Measurements from ENCODE around the gene TBX10. TPM values are rescaled to one million over a fixed set of nuclear protein-coding genes. Genes with fewer than 3 reads are reported as not detected.
"Not testable (repeated sequence)": the region's sequence is repeated elsewhere in the genome, so short reads cannot be mapped to it uniquely, and the experiment has no call there.

The TBX10 gene
- total and polyA plus RNA-seq, 2 experiments from 2014 or later = 1.2 TPM; not detected in 1

DNA sequence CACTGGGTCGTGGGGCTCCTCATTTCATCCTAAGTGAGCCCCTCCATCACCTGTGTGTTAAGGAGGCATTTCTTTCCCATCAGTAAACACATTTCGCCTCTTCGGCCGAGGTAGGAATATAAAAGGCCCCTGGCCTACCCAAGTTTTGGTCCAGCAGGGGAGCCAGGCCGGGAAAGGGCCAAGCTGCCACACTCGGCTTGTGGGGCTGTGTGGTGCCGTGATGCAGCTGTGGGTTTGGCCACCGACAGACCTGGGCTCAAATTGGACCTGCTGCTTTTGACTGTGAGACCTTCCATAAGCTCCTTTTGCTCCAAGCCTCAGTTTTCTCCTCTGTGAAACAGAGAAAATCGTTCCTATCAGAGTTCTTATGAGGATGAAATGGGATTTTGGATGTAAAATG, 32.1 kb downstream of the TBX10 start:
- Histone ChIP-seq H3K27ac (no peak overlapping the region), H3K9me3 (ENCODE audit: low read depth) (no peaks in the 10 kb centered on the region), H3K4me1 (ENCODE audit: low read depth) (peaks cover 11% of the 10 kb centered on the region), H3K4me3 (peak overlapping the region; percentile 95), H3K27me3 (no peaks in the 10 kb centered on the region), H3K36me3 (peaks cover 24% of the 10 kb centered on the region)
- no peak for DNase-seq (ENCODE audit: low read depth in 1 of 2, low spot score in 1 of 2)
- TF ChIP-seq, protein P1, sequence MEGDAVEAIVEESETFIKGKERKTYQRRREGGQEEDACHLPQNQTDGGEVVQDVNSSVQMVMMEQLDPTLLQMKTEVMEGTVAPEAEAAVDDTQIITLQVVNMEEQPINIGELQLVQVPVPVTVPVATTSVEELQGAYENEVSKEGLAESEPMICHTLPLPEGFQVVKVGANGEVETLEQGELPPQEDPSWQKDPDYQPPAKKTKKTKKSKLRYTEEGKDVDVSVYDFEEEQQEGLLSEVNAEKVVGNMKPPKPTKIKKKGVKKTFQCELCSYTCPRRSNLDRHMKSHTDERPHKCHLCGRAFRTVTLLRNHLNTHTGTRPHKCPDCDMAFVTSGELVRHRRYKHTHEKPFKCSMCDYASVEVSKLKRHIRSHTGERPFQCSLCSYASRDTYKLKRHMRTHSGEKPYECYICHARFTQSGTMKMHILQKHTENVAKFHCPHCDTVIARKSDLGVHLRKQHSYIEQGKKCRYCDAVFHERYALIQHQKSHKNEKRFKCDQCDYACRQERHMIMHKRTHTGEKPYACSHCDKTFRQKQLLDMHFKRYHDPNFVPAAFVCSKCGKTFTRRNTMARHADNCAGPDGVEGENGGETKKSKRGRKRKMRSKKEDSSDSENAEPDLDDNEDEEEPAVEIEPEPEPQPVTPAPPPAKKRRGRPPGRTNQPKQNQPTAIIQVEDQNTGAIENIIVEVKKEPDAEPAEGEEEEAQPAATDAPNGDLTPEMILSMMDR (IDR thresholded peaks at IDR 0.05; ENCODE audit: low read depth, low read length) = no peak

DNA sequence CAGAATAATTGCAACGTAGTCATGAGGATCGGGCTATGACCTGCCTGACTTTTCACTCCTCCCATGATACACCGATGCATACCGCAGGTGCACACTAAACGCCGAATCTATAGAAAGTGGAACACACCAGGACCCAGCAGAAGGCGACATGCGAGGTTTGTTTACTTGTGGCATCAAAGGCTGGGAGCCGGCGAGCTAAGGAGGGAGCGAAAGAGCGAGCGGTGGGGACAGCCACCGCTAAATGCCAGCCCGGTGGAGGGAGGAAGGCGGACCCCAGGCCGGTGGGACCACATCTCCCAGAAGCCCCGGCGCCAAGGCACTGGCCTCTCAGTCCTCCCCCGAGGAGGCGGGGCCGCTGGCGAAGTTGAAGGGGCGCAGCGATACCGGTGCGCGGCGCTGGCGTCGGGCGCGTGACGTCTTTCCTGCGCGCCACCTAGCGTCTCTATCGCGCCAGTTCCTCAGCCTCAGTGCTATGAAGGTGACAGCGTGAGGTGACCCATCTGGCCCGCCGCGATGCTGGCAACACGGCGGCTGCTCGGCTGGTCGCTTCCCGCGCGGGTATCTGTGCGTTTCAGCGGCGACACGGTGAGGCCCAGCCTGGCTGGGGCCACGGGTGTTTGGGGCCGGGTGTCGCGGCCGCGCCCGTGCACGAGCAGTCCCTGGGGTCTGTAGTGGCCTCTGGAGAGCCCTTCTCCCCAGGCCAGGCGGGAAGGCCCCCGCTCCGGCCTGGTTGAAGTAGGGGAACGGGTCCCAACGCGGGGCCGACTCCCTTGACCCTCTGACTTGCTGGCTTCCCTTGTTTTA, 32.9 kb downstream of the TBX10 start, which contains the start of gene NDUFV1:
Gene NDUFV1, plus strand, starts transcription at position 445 of the 804 bp plus-strand sequence. Its CDS starts 69 bp downstream, at position 514.
- peak; percentile 95 to 99 for DNase-seq (ENCODE audit: low read depth in 1 of 2, low spot score in 1 of 2)
- Histone ChIP-seq H3K9me3 (ENCODE audit: low read depth) (no peaks in the 10 kb centered on the region), H3K27ac (peak within 1 kb of the TSS; percentile 13), H3K4me3 (peak within 1 kb of the TSS; percentile 95), H3K36me3 (peaks cover 24% of the 10 kb centered on the region), H3K4me1 (ENCODE audit: low read depth) (peaks cover 11% of the 10 kb centered on the region), H3K27me3 (no peaks in the 10 kb centered on the region)
- TF ChIP-seq, protein P1 (IDR thresholded peaks at IDR 0.05; ENCODE audit: low read depth, low read length) = peak; percentile 49

DNA sequence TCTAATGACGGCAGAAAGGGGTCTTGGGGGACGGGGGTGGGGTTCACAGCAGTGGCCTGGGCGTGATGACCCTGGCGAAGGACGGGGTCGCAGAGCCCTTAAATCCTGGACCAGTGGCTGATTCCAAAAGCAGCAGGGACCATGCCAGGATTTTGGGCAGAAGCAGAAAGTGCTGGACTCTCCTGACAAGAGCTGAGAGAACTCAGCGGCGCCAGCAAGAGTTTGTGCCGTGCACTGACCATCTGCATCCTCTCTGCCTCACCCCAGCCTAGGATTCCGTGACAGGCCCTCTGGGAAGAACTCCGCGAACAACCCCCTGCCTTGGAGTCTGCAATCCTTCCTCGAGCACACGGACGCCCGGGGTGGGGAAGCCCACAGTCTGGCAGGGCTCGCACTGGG, 33.5 kb downstream of the TBX10 start:
- H3K9me3 ChIP-seq (ENCODE audit: low read depth) = no peaks in the 10 kb centered on the region
- peaks cover 11% of the 10 kb centered on the region for H3K4me1 ChIP-seq (ENCODE audit: low read depth)
- peak overlapping the region; percentile 95 for H3K4me3 ChIP-seq
- H3K27me3 ChIP-seq = no peaks in the 10 kb centered on the region
- DNase-seq (ENCODE audit: low read depth in 1 of 2, low spot score in 1 of 2) = peak; percentile 25 to 26
- no peak overlapping the region for H3K27ac ChIP-seq
- H3K36me3 ChIP-seq = peaks cover 23% of the 10 kb centered on the region
- TF ChIP-seq, protein P1 (IDR thresholded peaks at IDR 0.05; ENCODE audit: low read depth, low read length) = no peak

DNA sequence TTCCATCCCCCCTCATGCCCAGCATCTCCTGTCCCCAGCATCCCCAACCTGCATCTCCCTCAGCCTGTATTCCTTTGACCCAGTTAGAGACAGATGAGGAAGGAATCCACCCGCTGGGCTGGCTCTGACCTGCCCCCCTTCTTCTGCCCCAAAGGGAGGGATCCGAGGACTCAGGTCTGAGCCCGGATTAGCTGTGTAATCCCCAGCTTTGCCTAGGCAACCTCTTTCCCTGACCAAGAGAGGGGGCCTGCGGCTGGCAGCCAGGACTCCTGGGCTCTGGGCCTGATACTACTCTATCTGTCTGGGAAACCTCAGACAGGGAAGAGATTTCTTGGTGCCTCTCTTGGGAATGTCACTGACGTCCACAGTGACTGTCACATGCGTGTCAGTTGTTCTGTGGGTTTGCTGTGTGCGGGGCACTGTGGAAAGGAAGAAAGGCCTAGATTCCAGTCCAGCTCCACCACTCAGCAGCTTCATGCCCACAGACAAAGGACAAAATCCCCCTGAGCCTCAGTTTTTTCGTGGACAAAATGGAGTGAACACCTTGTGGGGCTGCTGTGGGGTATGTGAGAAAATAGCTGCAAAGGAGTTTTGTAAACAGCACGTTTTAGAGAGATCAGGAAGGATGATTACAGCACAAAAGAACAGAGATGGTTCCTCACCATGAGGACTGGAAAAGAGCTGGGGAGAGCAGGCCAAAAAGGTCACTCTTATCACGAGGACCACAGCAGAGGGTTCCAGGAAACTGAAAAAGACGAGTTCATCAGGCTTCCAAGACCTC, 34.1 kb downstream of the TBX10 start:
- Histone ChIP-seq H3K27me3 (no peaks in the 10 kb centered on the region), H3K4me3 (no peak overlapping the region), H3K4me1 (ENCODE audit: low read depth) (peaks cover 11% of the 10 kb centered on the region), H3K36me3 (peaks cover 17% of the 10 kb centered on the region), H3K9me3 (ENCODE audit: low read depth) (no peaks in the 10 kb centered on the region), H3K27ac (no peak overlapping the region)
- TF ChIP-seq, protein P1 (IDR thresholded peaks at IDR 0.05; ENCODE audit: low read depth, low read length) = no peak
- no peak for DNase-seq (ENCODE audit: low read depth in 1 of 2, low spot score in 1 of 2)

DNA sequence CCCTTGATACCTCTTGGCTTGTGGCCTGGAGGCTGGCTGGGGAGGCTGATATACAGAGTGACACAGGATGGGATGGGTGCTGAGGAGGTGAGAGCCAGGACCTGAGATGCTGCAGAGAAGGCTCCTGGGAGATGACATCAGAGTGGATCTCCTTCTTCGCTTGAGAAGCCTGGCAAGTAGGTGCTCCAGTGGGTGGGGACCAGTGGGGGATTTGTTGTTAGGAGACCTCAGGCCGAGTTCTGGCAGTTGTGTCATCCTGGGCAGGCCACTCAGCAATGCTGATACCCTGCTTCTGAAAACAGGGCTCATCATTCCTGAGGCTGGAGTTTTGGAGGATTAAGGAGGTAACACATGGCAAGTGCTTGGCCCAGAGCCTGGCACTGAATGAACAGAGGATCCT, 34.7 kb downstream of the TBX10 start:
- DNase-seq (ENCODE audit: low read depth in 1 of 2, low spot score in 1 of 2) = no peak
- Histone ChIP-seq H3K4me1 (ENCODE audit: low read depth) (peaks cover 11% of the 10 kb centered on the region), H3K36me3 (peaks cover 11% of the 10 kb centered on the region), H3K27ac (no peak overlapping the region), H3K4me3 (no peak overlapping the region), H3K9me3 (ENCODE audit: low read depth) (no peaks in the 10 kb centered on the region), H3K27me3 (no peaks in the 10 kb centered on the region)
- TF ChIP-seq, protein P1 (IDR thresholded peaks at IDR 0.05; ENCODE audit: low read depth, low read length) = no peak

DNA sequence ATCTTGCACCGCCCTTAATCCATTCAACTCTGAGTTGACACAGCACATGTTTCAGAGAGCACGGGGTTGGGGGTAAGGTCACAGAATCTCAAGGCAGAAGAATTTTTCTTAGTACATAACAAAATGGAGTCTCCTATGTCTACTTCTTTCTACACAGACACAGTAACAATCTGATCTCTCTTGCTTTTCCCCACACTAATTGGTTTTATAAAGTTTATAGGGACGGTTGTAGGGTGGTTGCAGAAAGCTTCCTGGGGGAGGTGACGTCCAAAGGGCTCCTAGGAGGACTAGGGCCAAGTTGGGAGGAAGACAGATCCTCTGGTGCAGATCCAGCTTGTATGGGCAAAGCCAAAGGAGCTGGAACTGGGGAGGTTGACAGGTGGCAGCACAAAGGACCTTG, 35.4 kb downstream of the TBX10 start:
- DNase-seq (ENCODE audit: low read depth in 1 of 2, low spot score in 1 of 2); H3K27ac ChIP-seq; H3K9me3 ChIP-seq (ENCODE audit: low read depth); H3K4me3 ChIP-seq; H3K36me3 ChIP-seq; H3K27me3 ChIP-seq: not testable (repeated sequence)
- H3K4me1 ChIP-seq (ENCODE audit: low read depth) = peaks cover 11% of the 10 kb centered on the region

Data from cardiac muscle cell (in vitro differentiated cells and primary cell).